GM12873 (cell line): ENCODE measurements around the gene MKLN1.

ENCODE experiments used
- CTCF ChIP-seq: IDR thresholded peaks from 2 replicates; pipeline ENCODE4 v1.5.1; 2012; ENCODE audit warnings: low read depth, mild to moderate bottlenecking, moderate library complexity, low read length, control low read depth; ENCODE audit not compliant: insufficient read depth; ENCODE audit errors: missing control alignments

Gene MKLN1

GRCh38 chr7:131327626-131328376 is at the start of gene MKLN1:
Gene MKLN1, plus strand, starts transcription at chr7:131327876. Its CDS starts 24 bp downstream, at chr7:131327900.
- no peak for TF ChIP-seq CTCF

GRCh38 chr7:131279044-131279443 is 48.6 kb upstream of the MKLN1 start:
- no peak for TF ChIP-seq CTCF

- no peak for TF ChIP-seq CTCF
Measured at GRCh38 chr7:131281266-131282048, 46.2 kb upstream of the MKLN1 start.

GRCh38 chr7:131284702-131285419 is 42.8 kb upstream of the MKLN1 start:
- TF ChIP-seq CTCF: no peak

GRCh38 chr7:131285556-131285955 is 42.1 kb upstream of the MKLN1 start:
- no peak for TF ChIP-seq CTCF

GRCh38 chr7:131288450-131288849 is 39.2 kb upstream of the MKLN1 start:
- TF ChIP-seq CTCF: no peak

GRCh38 chr7:131289051-131289450 is 38.6 kb upstream of the MKLN1 start:
- no peak for TF ChIP-seq CTCF
